Stimulated activated memory B cell treated with anti-CD40 and anti-IgM and Interleukin-4, amounts not matched to agents 10 μg/mL and 1 μg/mL and 100 μg/mL, for 72 hours (primary cell): Measurements from ENCODE around the gene SH2D2A.
"Not testable (repeated sequence)": the region's sequence is repeated elsewhere in the genome, so short reads cannot be mapped to it uniquely, and the experiment has no call there.

Source experiments
- ATAC-seq: fragments of 150-1000 bp; cut with Tn5 transposase; 2 replicates; pipeline ENCODE4 v1.10.0; 2021
- H3K27ac Mint-ChIP-seq: one replicate; pipeline ENCODE4 v1.8.0; 2022; ENCODE audit warnings: mild to moderate bottlenecking, mixed read lengths
- H3K27me3 Mint-ChIP-seq: one replicate; pipeline ENCODE4 v1.8.0; 2022; ENCODE audit warnings: mixed read lengths
- H3K36me3 Mint-ChIP-seq: one replicate; pipeline ENCODE4 v1.8.0; 2022; ENCODE audit warnings: mixed read lengths
- H3K4me1 Mint-ChIP-seq: one replicate; pipeline ENCODE4 v1.8.0; 2022; ENCODE audit warnings: mixed read lengths
- H3K4me3 Mint-ChIP-seq: one replicate; pipeline ENCODE4 v1.8.0; 2022; ENCODE audit warnings: mild to moderate bottlenecking, moderate library complexity, mixed read lengths
- H3K9me3 Mint-ChIP-seq: one replicate; pipeline ENCODE4 v1.8.0; 2022; ENCODE audit warnings: mixed read lengths

The SH2D2A gene

GRCh38 chr1:156785458-156785857 is 31.2 kb downstream of the SH2D2A start:
- no peak for ATAC-seq
- no peak overlapping the region for H3K27ac Mint-ChIP-seq
- no peaks in the 10 kb centered on the region for H3K27me3 Mint-ChIP-seq
- H3K4me3 Mint-ChIP-seq, result no peak overlapping the region
- peaks cover 26% of the 10 kb centered on the region for H3K4me1 Mint-ChIP-seq
- peaks cover 73% of the 10 kb centered on the region for H3K36me3 Mint-ChIP-seq
- no peaks in the 10 kb centered on the region for H3K9me3 Mint-ChIP-seq

- Mint-ChIP-seq H3K27ac (peak overlapping the region; percentile 52), H3K4me1 (peaks cover 42% of the 10 kb centered on the region), H3K9me3 (no peaks in the 10 kb centered on the region), H3K27me3 (no peaks in the 10 kb centered on the region), H3K4me3 (no peak overlapping the region), H3K36me3 (peaks cover 50% of the 10 kb centered on the region)
- ATAC-seq, result no peak
These were observed 35.0 kb downstream of the SH2D2A start for GRCh38 chr1:156781585-156782186.

GRCh38 chr1:156777573-156777972 is 39.1 kb downstream of the SH2D2A start:
- no peak for ATAC-seq
- Mint-ChIP-seq H3K4me1 (peaks cover 58% of the 10 kb centered on the region), H3K27ac (no peak overlapping the region), H3K36me3 (peaks cover 41% of the 10 kb centered on the region), H3K4me3 (no peak overlapping the region), H3K9me3 (no peaks in the 10 kb centered on the region), H3K27me3 (no peaks in the 10 kb centered on the region)

DNA sequence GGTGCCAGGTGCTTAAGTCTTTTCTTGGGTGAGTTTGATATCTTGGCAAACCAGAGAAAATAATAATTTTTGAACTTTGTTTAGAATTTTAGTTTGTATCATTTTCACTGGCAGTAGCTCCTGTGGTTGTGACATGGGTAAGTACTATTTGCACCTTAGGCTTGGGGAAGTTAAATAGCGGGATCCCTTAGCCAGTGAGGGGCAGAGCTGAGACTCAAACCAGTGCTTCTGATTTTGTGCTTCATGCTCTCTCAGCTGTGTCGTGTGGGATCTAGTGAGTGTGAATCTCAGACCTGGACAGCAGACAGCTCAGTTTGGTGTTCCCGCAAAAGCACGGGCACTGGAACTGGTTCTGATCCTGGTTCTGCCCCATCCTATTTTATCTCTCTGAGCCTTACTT is 39.7 kb downstream of the SH2D2A start:
- H3K4me1 Mint-ChIP-seq, result peaks cover 59% of the 10 kb centered on the region
- H3K4me3 Mint-ChIP-seq, result no peak overlapping the region
- H3K27me3 Mint-ChIP-seq, result no peaks in the 10 kb centered on the region
- no peaks in the 10 kb centered on the region for H3K9me3 Mint-ChIP-seq
- H3K27ac Mint-ChIP-seq, result no peak overlapping the region
- peaks cover 36% of the 10 kb centered on the region for H3K36me3 Mint-ChIP-seq
- ATAC-seq, result no peak

DNA sequence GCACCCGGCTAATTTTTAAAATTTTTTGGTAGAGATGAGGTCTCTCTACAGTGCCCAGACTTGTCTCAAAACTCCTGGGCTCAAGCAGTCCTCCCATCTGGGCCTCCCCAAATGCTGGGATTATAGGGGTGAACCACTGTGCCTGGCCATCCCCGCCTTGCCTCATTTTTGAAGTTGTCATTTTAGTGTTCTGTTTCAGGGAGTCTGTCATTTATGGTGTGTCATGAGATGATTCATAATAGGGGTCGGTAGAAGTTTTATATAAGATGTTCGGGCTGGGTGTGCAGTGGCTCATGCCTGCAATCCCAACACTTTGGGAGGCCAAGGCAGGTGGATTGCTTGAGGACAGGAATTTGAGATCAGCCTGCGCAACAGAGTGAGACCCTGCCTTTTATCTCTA is 40.8 kb downstream of the SH2D2A start:
- Mint-ChIP-seq H3K27me3 (no peaks in the 10 kb centered on the region), H3K36me3 (peaks cover 32% of the 10 kb centered on the region), H3K9me3 (no peaks in the 10 kb centered on the region), H3K27ac (no peak overlapping the region), H3K4me3 (no peak overlapping the region), H3K4me1 (peaks cover 56% of the 10 kb centered on the region)
- no peak for ATAC-seq

DNA sequence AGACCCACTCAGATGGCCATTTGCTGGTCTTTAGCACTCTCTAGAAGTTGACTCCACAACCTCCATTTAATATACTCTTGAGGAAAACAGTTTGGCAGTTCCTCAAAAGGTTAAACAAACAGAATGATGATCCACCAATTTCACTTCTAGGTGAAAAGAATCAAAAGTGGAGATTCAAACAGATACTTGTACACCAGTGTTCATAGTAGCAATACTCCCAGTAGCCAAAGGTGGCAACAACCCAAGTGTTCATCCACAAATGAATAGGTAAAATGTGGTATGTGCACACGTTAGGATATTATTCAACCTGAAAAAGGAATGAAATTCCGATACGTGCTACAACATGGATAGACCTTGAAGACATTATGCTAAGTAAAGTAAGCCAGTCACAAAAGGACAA is 43.0 kb downstream of the SH2D2A start:
- H3K4me3 Mint-ChIP-seq, result no peak overlapping the region

GRCh38 chr1:156772728-156773497 is 43.7 kb downstream of the SH2D2A start:
- no peak for ATAC-seq

More for the DNA sequence above, 43.0 kb downstream of the SH2D2A start:
- no peak for ATAC-seq
- Mint-ChIP-seq H3K27ac (no peak overlapping the region), H3K36me3 (peaks cover 36% of the 10 kb centered on the region), H3K27me3 (no peaks in the 10 kb centered on the region), H3K9me3 (no peaks in the 10 kb centered on the region), H3K4me1 (peaks cover 74% of the 10 kb centered on the region)

DNA sequence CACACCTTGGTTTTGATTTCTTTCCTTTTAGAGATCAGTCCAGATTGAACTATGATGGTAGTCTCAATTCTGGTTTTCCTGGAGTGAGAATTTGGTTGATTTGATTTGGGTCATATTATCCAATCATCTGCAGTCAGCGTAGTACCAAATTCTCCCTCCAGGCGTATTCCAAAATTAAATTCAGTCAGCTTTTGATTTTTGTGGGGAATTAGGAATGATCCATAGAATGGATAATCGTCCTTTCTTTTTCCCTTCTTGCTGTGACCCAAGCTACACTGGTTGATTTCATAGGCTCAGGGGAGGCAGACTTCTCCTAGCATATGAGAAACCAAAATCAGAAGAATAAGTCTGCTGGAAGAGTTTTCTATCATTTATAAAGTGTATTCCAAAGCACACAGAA is 44.4 kb downstream of the SH2D2A start:
- Mint-ChIP-seq H3K27me3 (no peaks in the 10 kb centered on the region), H3K4me1 (peaks cover 68% of the 10 kb centered on the region), H3K4me3 (no peak overlapping the region), H3K27ac (no peak overlapping the region), H3K36me3 (peaks cover 32% of the 10 kb centered on the region), H3K9me3 (no peaks in the 10 kb centered on the region)
- ATAC-seq, result no peak

More at GRCh38 chr1:156772728-156773497, 43.7 kb downstream of the SH2D2A start:
- H3K36me3 Mint-ChIP-seq, result peaks cover 32% of the 10 kb centered on the region
- no peaks in the 10 kb centered on the region for H3K27me3 Mint-ChIP-seq
- peaks cover 75% of the 10 kb centered on the region for H3K4me1 Mint-ChIP-seq
- H3K27ac Mint-ChIP-seq, result no peak overlapping the region
- H3K4me3 Mint-ChIP-seq, result no peak overlapping the region
- no peaks in the 10 kb centered on the region for H3K9me3 Mint-ChIP-seq

DNA sequence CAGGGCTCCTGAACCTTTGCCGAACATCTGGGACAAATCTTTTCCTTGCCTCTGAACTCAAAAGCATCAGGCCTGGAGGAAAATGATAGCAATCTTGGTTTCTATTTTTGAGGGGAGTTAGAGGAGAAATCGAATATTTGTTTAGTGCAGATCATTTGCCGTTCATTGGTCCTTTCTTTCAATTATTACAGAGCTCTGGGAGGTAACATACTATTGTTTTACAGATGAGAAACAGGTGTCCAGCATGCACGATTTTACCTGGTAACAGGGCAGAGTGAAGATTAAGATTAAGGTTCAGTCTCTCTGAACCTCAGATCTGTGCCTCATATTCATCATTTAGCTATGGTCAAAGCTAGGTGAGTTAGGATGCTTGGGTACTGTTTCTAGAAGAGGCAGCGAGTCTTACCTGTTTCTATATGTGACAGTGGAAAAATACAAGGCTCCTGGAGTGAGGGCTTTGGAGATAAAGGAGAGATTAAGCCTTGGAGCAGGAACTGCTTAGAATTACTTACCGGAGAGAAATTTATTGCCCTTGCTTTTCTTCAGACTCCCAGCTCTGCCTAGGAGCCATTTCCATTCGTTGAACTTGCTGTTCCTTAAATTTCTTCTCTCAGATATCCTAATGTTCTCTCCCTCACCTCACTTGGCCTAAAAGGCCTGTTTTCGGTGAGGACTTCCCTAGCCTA is 47.9 kb downstream of the SH2D2A start:
- Mint-ChIP-seq H3K27me3 (no peaks in the 10 kb centered on the region), H3K4me1 (peaks cover 58% of the 10 kb centered on the region), H3K36me3 (peaks cover 24% of the 10 kb centered on the region), H3K9me3 (no peaks in the 10 kb centered on the region), H3K4me3 (no peak overlapping the region), H3K27ac (no peak overlapping the region)
- no peak for ATAC-seq

DNA sequence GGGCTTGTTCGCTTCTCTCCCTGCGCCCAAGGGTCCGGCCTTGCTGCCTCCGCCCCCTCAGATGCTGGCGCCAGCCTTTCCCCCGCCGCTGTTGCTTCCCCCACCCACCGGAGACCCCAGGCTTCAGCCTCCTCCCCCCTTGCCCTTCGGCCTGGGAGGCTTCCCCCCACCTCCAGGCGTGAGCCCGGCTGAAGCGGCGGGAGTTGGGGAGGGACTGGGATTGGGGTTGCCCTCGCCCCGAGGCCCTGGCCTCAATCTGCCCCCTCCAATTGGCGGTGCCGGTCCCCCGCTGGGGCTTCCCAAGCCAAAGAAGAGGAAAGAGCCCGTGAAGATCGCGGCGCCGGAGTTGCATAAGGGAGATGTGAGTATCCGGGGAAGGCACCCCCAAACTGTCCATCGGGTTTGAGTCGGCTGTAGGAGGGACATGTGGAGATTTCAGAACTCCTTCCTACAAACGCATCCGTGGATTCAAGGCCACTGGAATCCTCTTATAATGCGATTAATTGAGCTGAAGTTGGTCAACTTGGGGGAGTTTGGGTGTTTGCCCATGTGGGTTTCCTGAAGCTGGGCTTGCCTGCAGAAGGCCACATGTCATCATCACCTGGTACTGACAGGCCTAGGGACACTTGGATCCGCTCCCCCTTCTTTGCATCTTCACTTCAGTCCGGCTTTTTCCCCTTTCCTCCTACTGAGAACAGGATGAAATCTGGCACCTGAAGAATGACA is 48.6 kb downstream of the SH2D2A start:
- H3K4me1 Mint-ChIP-seq, result peaks cover 51% of the 10 kb centered on the region
- no peaks in the 10 kb centered on the region for H3K27me3 Mint-ChIP-seq
- H3K4me3 Mint-ChIP-seq, result no peak overlapping the region
- no peaks in the 10 kb centered on the region for H3K9me3 Mint-ChIP-seq
- peak; percentile 4 for ATAC-seq
- no peak overlapping the region for H3K27ac Mint-ChIP-seq
- peaks cover 18% of the 10 kb centered on the region for H3K36me3 Mint-ChIP-seq

- Mint-ChIP-seq H3K36me3 (peaks cover 13% of the 10 kb centered on the region), H3K27ac (no peak within 1 kb of the TSS), H3K4me3 (no peak within 1 kb of the TSS), H3K27me3 (no peaks in the 10 kb centered on the region), H3K4me1 (peaks cover 43% of the 10 kb centered on the region), H3K9me3 (no peaks in the 10 kb centered on the region)
- ATAC-seq, result peak; percentile 98
These were observed 49.4 kb downstream of the SH2D2A start, which contains the start of gene PRCC for GRCh38 chr1:156767101-156767878. Gene PRCC (plus strand): TSS chr1:156767535. CDS start chr1:156767772, 237 bp downstream.

GRCh38 chr1:156766298-156767100 is 50.1 kb downstream of the SH2D2A start:
- Mint-ChIP-seq H3K4me1 (peaks cover 41% of the 10 kb centered on the region), H3K4me3 (no peak overlapping the region), H3K27ac (no peak overlapping the region), H3K36me3 (peaks cover 12% of the 10 kb centered on the region), H3K9me3 (no peaks in the 10 kb centered on the region), H3K27me3 (no peaks in the 10 kb centered on the region)
- peak; percentile 2 for ATAC-seq

DNA sequence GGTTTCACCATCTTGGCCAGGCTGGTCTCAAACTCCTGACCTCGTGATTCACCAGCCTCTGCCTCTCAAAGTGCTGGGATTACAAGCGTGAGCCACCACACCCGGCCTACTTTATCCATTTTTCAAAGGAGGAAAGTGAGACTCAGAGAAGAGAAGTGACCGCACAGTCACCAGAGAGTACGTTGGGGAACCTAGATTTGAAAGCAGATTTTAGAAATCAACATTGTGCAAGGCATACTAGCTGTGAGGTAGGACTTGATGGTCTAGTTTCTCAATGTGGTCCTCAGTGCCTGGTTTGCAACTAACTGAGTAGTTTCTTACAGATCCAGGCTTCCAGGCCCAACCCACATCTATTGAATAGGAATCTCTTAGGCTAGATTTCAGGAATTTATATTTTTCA is 51.0 kb downstream of the SH2D2A start:
- H3K4me1 Mint-ChIP-seq, result peaks cover 33% of the 10 kb centered on the region
- no peak overlapping the region for H3K27ac Mint-ChIP-seq
- H3K27me3 Mint-ChIP-seq, result no peaks in the 10 kb centered on the region
- H3K9me3 Mint-ChIP-seq, result no peaks in the 10 kb centered on the region
- ATAC-seq, result no peak
- H3K36me3 Mint-ChIP-seq, result peaks cover 3% of the 10 kb centered on the region
- no peak overlapping the region for H3K4me3 Mint-ChIP-seq

DNA sequence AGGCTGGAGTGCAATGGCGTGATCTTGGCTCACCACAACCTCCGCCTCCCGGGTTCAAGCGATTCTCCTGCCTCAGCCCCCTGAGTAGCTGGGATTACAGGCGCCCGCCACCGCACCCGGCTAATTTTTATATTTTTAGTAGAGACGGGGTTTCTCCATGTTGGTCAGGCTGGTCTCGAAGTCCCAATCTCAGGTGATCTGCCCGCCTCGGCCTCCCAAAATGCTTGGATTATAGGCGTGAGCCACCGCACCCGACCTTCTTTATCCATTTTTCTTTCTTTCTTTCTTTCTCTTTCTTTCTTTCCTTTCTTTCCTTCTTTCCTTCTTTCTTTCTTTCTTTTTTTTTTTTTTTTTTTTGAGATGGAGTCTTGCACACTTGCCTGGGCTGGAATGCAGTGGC is 51.5 kb downstream of the SH2D2A start:
- not testable (repeated sequence) for H3K36me3 Mint-ChIP-seq, H3K27me3 Mint-ChIP-seq, H3K4me3 Mint-ChIP-seq, H3K9me3 Mint-ChIP-seq, ATAC-seq, H3K27ac Mint-ChIP-seq
- H3K4me1 Mint-ChIP-seq, result peaks cover 31% of the 10 kb centered on the region
